ENCODE measurements around the gene NPC2. TPM values are rescaled to one million over a fixed set of nuclear protein-coding genes. Genes with fewer than 3 reads are reported as not detected.

Gene NPC2
- total and polyA plus RNA-seq, 4 donors, result 76.8 to 174 (median 86.7) TPM

DNA sequence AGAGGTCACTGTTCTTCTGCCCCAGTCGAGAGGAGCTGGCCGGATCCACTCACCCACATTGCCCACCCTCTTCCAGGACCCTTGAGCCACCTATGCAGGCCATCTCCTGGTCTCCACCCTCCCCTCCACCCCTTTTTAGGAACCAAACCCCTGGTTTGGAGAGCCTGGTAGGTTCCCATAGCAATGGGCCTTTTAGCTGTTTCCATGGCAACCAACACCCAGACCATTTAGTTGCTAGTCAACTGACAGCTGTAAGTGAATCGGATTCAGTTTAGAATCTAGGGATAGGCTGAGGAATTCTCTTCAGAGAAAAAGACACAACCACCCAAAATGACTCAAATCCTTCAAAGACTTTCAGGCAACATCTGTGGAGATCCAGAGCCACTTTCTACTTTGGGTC is 16.5 kb downstream of the NPC2 start:
- H3K4me3 ChIP-seq (ENCODE audit: low read depth, low read length), result no peak overlapping the region
- H3K27ac ChIP-seq (ENCODE audit: low read depth, low read length), result no peak overlapping the region
- no peaks in the 10 kb centered on the region for H3K27me3 ChIP-seq (ENCODE audit: control insufficient read depth, insufficient read depth, low read length)
- peak in 3 of 6 donors; percentile 48 to 92 (median 76) for DNase-seq (ENCODE audit: low read depth in 4 of 6, low spot score in 6 of 6)
- no peaks in the 10 kb centered on the region for H3K9me3 ChIP-seq (ENCODE audit: control insufficient read depth, insufficient read depth, low read length)
- 42% methylated on average over 2 of the region's 3 CpGs for WGBS (ENCODE audit: insufficient coverage)
- H3K36me3 ChIP-seq (ENCODE audit: control insufficient read depth, insufficient read depth, low read length), result no peaks in the 10 kb centered on the region
- peaks cover 13% of the 10 kb centered on the region for H3K4me1 ChIP-seq (ENCODE audit: control insufficient read depth, insufficient read depth, low read length)

- H3K27ac ChIP-seq (ENCODE audit: low read depth, low read length), result no peak overlapping the region
- H3K9me3 ChIP-seq (ENCODE audit: control insufficient read depth, insufficient read depth, low read length), result no peaks in the 10 kb centered on the region
- peaks cover 13% of the 10 kb centered on the region for H3K4me1 ChIP-seq (ENCODE audit: control insufficient read depth, insufficient read depth, low read length)
- no peaks in the 10 kb centered on the region for H3K27me3 ChIP-seq (ENCODE audit: control insufficient read depth, insufficient read depth, low read length)
- WGBS (ENCODE audit: insufficient coverage), result 50% methylated on average over 3 of the region's 4 CpGs
- H3K36me3 ChIP-seq (ENCODE audit: control insufficient read depth, insufficient read depth, low read length), result no peaks in the 10 kb centered on the region
- DNase-seq (ENCODE audit: low read depth in 4 of 6, low spot score in 6 of 6), result peak in 2 of 6 donors; percentile 63 to 77
- H3K4me3 ChIP-seq (ENCODE audit: low read depth, low read length), result no peak overlapping the region
Observed at GRCh38 chr14:74476107-74476506, 17.0 kb downstream of the NPC2 start.

- H3K4me1 ChIP-seq (ENCODE audit: control insufficient read depth, insufficient read depth, low read length), result peaks cover 13% of the 10 kb centered on the region
- no peak overlapping the region for H3K27ac ChIP-seq (ENCODE audit: low read depth, low read length)
- no peak for DNase-seq (ENCODE audit: low read depth in 4 of 6, low spot score in 6 of 6)
- H3K9me3 ChIP-seq (ENCODE audit: control insufficient read depth, insufficient read depth, low read length), result no peaks in the 10 kb centered on the region
- H3K36me3 ChIP-seq (ENCODE audit: control insufficient read depth, insufficient read depth, low read length), result no peaks in the 10 kb centered on the region
- 100% methylated on average over 1 of the region's 3 CpGs for WGBS (ENCODE audit: insufficient coverage)
- no peak overlapping the region for H3K4me3 ChIP-seq (ENCODE audit: low read depth, low read length)
- H3K27me3 ChIP-seq (ENCODE audit: control insufficient read depth, insufficient read depth, low read length), result no peaks in the 10 kb centered on the region
Observed at GRCh38 chr14:74475678-74476077, 17.4 kb downstream of the NPC2 start.

DNA sequence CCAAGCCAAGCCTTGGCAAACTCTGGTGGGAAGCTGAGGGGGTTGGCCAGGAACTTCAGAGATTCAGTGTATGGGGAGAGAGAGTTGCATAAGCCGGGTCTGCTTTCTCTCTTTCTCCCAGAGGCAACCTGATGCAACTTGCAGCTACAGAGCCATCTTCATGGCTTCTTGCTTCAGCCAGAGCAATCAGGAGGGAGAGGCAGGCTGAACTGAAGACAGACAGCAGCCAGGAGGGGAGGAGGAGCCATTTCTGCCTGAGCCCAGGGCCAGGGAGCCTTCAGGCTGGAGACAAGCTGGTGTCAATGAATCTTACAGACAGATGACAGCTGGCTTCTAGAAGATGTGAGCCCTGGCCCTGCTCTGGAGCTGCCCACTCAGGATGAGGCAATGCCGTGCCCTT is 18.7 kb downstream of the NPC2 start:
- WGBS (ENCODE audit: insufficient coverage), result 67% methylated on average over 1 of the region's 2 CpGs
- Histone ChIP-seq H3K9me3 (ENCODE audit: control insufficient read depth, insufficient read depth, low read length) (no peaks in the 10 kb centered on the region), H3K27me3 (ENCODE audit: control insufficient read depth, insufficient read depth, low read length) (no peaks in the 10 kb centered on the region), H3K4me1 (ENCODE audit: control insufficient read depth, insufficient read depth, low read length) (peaks cover 13% of the 10 kb centered on the region), H3K36me3 (ENCODE audit: control insufficient read depth, insufficient read depth, low read length) (no peaks in the 10 kb centered on the region), H3K27ac (ENCODE audit: low read depth, low read length) (no peak overlapping the region), H3K4me3 (ENCODE audit: low read depth, low read length) (no peak overlapping the region)
- peak in 1 of 6 donors; percentile 24 for DNase-seq (ENCODE audit: low read depth in 4 of 6, low spot score in 6 of 6)

DNA sequence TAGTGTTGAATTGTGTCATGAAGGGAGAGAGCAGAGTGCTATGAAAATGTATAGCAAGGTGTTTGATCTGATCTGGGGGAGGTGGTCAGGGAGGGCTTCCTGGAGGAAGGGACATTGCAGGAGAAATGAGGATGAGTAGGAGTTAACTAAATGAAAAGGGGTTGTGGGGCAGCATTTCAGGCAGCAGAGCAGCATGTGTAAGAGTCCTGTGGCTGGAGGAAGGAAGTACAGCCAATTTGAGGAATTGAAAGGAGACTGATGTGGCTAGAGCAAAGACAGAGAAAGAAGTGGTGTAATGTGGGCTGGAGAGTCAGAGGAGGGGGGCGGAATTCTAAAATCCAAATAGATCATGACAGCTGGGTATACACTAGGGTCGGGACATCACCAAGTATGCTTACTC is 20.5 kb downstream of the NPC2 start:
- 100% methylated on average over 1 of the region's 2 CpGs for whole genome bisulfite sequencing (ENCODE audit: insufficient coverage)
- Histone ChIP-seq H3K4me1 (ENCODE audit: control insufficient read depth, insufficient read depth, low read length) (peaks cover 13% of the 10 kb centered on the region), H3K36me3 (ENCODE audit: control insufficient read depth, insufficient read depth, low read length) (no peaks in the 10 kb centered on the region)

GRCh38 chr14:74469548-74470518 is 23.3 kb downstream of the NPC2 start:
- Histone ChIP-seq H3K9me3 (ENCODE audit: control insufficient read depth, insufficient read depth, low read length) (no peaks in the 10 kb centered on the region), H3K27ac (ENCODE audit: low read depth, low read length) (no peak overlapping the region), H3K4me3 (ENCODE audit: low read depth, low read length) (no peak overlapping the region), H3K4me1 (ENCODE audit: control insufficient read depth, insufficient read depth, low read length) (peaks cover 6% of the 10 kb centered on the region), H3K36me3 (ENCODE audit: control insufficient read depth, insufficient read depth, low read length) (no peaks in the 10 kb centered on the region), H3K27me3 (ENCODE audit: control insufficient read depth, insufficient read depth, low read length) (no peaks in the 10 kb centered on the region)
- no peak for DNase-seq (ENCODE audit: low read depth in 4 of 6, low spot score in 6 of 6)
- WGBS (ENCODE audit: insufficient coverage), result 78% methylated on average over 3 of the region's 7 CpGs

More for the DNA sequence above, 20.5 kb downstream of the NPC2 start:
- no peak overlapping the region for H3K4me3 ChIP-seq (ENCODE audit: low read depth, low read length)
- no peak for DNase-seq (ENCODE audit: low read depth in 4 of 6, low spot score in 6 of 6)
- H3K27ac ChIP-seq (ENCODE audit: low read depth, low read length), result no peak overlapping the region
- no peaks in the 10 kb centered on the region for H3K9me3 ChIP-seq (ENCODE audit: control insufficient read depth, insufficient read depth, low read length)
- no peaks in the 10 kb centered on the region for H3K27me3 ChIP-seq (ENCODE audit: control insufficient read depth, insufficient read depth, low read length)

- no peak overlapping the region for H3K4me3 ChIP-seq (ENCODE audit: low read depth, low read length)
- H3K27ac ChIP-seq (ENCODE audit: low read depth, low read length), result no peak overlapping the region
- H3K36me3 ChIP-seq (ENCODE audit: control insufficient read depth, insufficient read depth, low read length), result no peaks in the 10 kb centered on the region
- H3K4me1 ChIP-seq (ENCODE audit: control insufficient read depth, insufficient read depth, low read length), result no peaks in the 10 kb centered on the region
- DNase-seq (ENCODE audit: low read depth in 4 of 6, low spot score in 6 of 6), result no peak
- H3K9me3 ChIP-seq (ENCODE audit: control insufficient read depth, insufficient read depth, low read length), result no peaks in the 10 kb centered on the region
- WGBS (ENCODE audit: insufficient coverage), result 97% methylated on average over 3 of the region's 3 CpGs
- no peaks in the 10 kb centered on the region for H3K27me3 ChIP-seq (ENCODE audit: control insufficient read depth, insufficient read depth, low read length)
Observed at GRCh38 chr14:74468513-74468912, 24.6 kb downstream of the NPC2 start.

- Histone ChIP-seq H3K27me3 (ENCODE audit: control insufficient read depth, insufficient read depth, low read length) (no peaks in the 10 kb centered on the region), H3K27ac (ENCODE audit: low read depth, low read length) (no peak overlapping the region), H3K9me3 (ENCODE audit: control insufficient read depth, insufficient read depth, low read length) (no peaks in the 10 kb centered on the region), H3K4me3 (ENCODE audit: low read depth, low read length) (no peak overlapping the region), H3K4me1 (ENCODE audit: control insufficient read depth, insufficient read depth, low read length) (no peaks in the 10 kb centered on the region), H3K36me3 (ENCODE audit: control insufficient read depth, insufficient read depth, low read length) (no peaks in the 10 kb centered on the region)
- 90% methylated on average over 2 of the region's 2 CpGs for WGBS (ENCODE audit: insufficient coverage)
- no peak for DNase-seq (ENCODE audit: low read depth in 4 of 6, low spot score in 6 of 6)
Observed at GRCh38 chr14:74465335-74465734, 27.8 kb downstream of the NPC2 start.

- no peaks in the 10 kb centered on the region for H3K9me3 ChIP-seq (ENCODE audit: control insufficient read depth, insufficient read depth, low read length)
- no peak overlapping the region for H3K27ac ChIP-seq (ENCODE audit: low read depth, low read length)
- no peaks in the 10 kb centered on the region for H3K36me3 ChIP-seq (ENCODE audit: control insufficient read depth, insufficient read depth, low read length)
- no peak overlapping the region for H3K4me3 ChIP-seq (ENCODE audit: low read depth, low read length)
- no peaks in the 10 kb centered on the region for H3K27me3 ChIP-seq (ENCODE audit: control insufficient read depth, insufficient read depth, low read length)
- no peaks in the 10 kb centered on the region for H3K4me1 ChIP-seq (ENCODE audit: control insufficient read depth, insufficient read depth, low read length)
- no peak for DNase-seq (ENCODE audit: low read depth in 4 of 6, low spot score in 6 of 6)
- 80% methylated on average over 1 of the region's 3 CpGs for WGBS (ENCODE audit: insufficient coverage)
Observed at GRCh38 chr14:74464785-74465184, 28.3 kb downstream of the NPC2 start.

GRCh38 chr14:74463697-74464096 is 29.4 kb downstream of the NPC2 start:
- no peaks in the 10 kb centered on the region for H3K36me3 ChIP-seq (ENCODE audit: control insufficient read depth, insufficient read depth, low read length)
- no peaks in the 10 kb centered on the region for H3K4me1 ChIP-seq (ENCODE audit: control insufficient read depth, insufficient read depth, low read length)
- 88% methylated on average over 4 of the region's 5 CpGs for WGBS (ENCODE audit: insufficient coverage)
- no peaks in the 10 kb centered on the region for H3K27me3 ChIP-seq (ENCODE audit: control insufficient read depth, insufficient read depth, low read length)
- H3K4me3 ChIP-seq (ENCODE audit: low read depth, low read length), result no peak overlapping the region
- DNase-seq (ENCODE audit: low read depth in 4 of 6, low spot score in 6 of 6), result no peak
- no peak overlapping the region for H3K27ac ChIP-seq (ENCODE audit: low read depth, low read length)
- H3K9me3 ChIP-seq (ENCODE audit: control insufficient read depth, insufficient read depth, low read length), result no peaks in the 10 kb centered on the region
